Measurements from ENCODE around the gene ASB9.

Gene ASB9

GRCh38 chrX:15221321-15221720 is 48.6 kb downstream of the ASB9 start:
- no peak for TF ChIP-seq CTCF (IDR thresholded peaks at IDR 0.05; ENCODE audit: insufficient read depth, low read depth, low read length, missing control alignments)
- no peak overlapping the region for H3K4me3 ChIP-seq (ENCODE audit: low read length)
- no peak for DNase-seq (ENCODE audit: low read depth)

GRCh38 chrX:15217161-15217560 is 52.7 kb downstream of the ASB9 start:
- TF ChIP-seq CTCF (IDR thresholded peaks at IDR 0.05; ENCODE audit: insufficient read depth, low read depth, low read length, missing control alignments), result no peak
- no peak for DNase-seq (ENCODE audit: low read depth)

GRCh38 chrX:15216280-15216679 is 53.6 kb downstream of the ASB9 start:
- no peak for TF ChIP-seq CTCF (IDR thresholded peaks at IDR 0.05; ENCODE audit: insufficient read depth, low read depth, low read length, missing control alignments)
- H3K4me3 ChIP-seq (ENCODE audit: low read length), result no peak overlapping the region
- no peak for DNase-seq (ENCODE audit: low read depth)

More at GRCh38 chrX:15217161-15217560, 52.7 kb downstream of the ASB9 start:
- H3K4me3 ChIP-seq (ENCODE audit: low read length), result no peak overlapping the region

GRCh38 chrX:15215366-15215765 is 54.5 kb downstream of the ASB9 start:
- no peak for TF ChIP-seq CTCF (IDR thresholded peaks at IDR 0.05; ENCODE audit: insufficient read depth, low read depth, low read length, missing control alignments)
- no peak overlapping the region for H3K4me3 ChIP-seq (ENCODE audit: low read length)
- no peak for DNase-seq (ENCODE audit: low read depth)

- H3K4me3 ChIP-seq (ENCODE audit: low read length), result no peak overlapping the region
- DNase-seq (ENCODE audit: low read depth), result no peak
- no peak for TF ChIP-seq CTCF (IDR thresholded peaks at IDR 0.05; ENCODE audit: insufficient read depth, low read depth, low read length, missing control alignments)
Measured at GRCh38 chrX:15214588-15214987, 55.3 kb downstream of the ASB9 start.

- H3K4me3 ChIP-seq (ENCODE audit: low read length), result no peak overlapping the region
- TF ChIP-seq CTCF (IDR thresholded peaks at IDR 0.05; ENCODE audit: insufficient read depth, low read depth, low read length, missing control alignments), result no peak
- no peak for DNase-seq (ENCODE audit: low read depth)
Measured at GRCh38 chrX:15209096-15209495, 60.8 kb downstream of the ASB9 start.

- TF ChIP-seq CTCF (IDR thresholded peaks at IDR 0.05; ENCODE audit: insufficient read depth, low read depth, low read length, missing control alignments), result no peak
- no peak overlapping the region for H3K4me3 ChIP-seq (ENCODE audit: low read length)
- no peak for DNase-seq (ENCODE audit: low read depth)
Measured at GRCh38 chrX:15207994-15208393, 61.9 kb downstream of the ASB9 start.

Measured in epithelial cell of esophagus (primary cell).